Measurements from ENCODE around the gene SVBP. TPM values are rescaled to one million over a fixed set of nuclear protein-coding genes. Genes with fewer than 3 reads are reported as not detected.
"Not testable (repeated sequence)": the region's sequence is repeated elsewhere in the genome, so short reads cannot be mapped to it uniquely, and the experiment has no call there.

SVBP gene, protein sequence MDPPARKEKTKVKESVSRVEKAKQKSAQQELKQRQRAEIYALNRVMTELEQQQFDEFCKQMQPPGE
- 45.2 and 53.1 TPM in 2 replicates for polyA plus RNA-seq (2014; cell fraction: cytosol; rRNA removed)
- 17.9 and 33.6 TPM in 2 replicates for polyA plus RNA-seq (2014; cell fraction: nucleus; rRNA removed)

DNA sequence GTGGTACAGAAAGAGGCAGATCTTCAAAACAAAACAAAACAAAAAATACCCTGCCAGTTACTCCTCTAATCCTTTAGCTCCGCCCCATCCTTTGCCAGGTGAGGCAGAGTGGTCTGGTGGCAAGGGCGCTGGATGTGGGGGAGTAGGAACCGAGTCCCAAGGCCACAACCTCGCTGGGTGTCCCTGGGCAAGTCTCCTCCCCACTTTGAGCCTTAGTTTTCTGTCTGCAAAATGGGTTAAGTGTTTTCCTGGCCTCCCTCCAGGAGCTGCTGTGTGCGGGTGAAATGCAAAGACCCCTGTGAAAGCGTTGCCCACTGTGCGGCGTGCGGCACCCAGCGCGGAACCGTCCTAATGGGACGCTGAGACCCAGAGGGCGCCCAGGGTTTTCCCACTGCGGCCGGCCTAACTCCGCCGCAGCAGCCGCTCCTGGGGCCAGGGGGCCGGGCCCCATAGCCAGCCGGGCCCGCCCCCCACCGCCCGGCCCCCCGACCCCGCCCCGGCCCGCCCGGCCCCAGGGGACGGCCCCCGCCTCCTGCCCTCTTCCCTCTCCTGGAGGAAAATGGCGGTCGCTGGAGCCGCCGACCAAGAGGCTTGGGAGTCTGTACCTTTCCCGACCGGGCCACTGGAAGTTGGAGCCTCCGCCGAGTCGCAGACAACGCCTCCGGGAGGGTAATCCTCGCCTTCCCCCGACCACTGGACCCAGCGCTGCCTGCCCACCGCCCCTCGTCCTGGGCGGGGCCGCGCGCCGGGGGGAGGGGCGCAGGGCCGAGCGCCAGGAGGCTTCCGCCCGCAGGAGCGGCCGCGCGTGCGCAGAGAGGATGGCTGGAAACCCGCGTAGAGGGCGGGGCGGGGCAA, at the start of gene SVBP, which contains the start of gene ERMAP:
Gene SVBP (minus strand): TSS at position 813 of the 855 bp plus-strand sequence. CDS start 853 bp downstream, outside the sequence.
Gene ERMAP (plus strand): TSS at position 538 of the 855 bp plus-strand sequence. CDS start 13,327 bp downstream, outside the sequence.
- DNase-seq (ENCODE audit: low spot score): peak; percentile 84

DNA sequence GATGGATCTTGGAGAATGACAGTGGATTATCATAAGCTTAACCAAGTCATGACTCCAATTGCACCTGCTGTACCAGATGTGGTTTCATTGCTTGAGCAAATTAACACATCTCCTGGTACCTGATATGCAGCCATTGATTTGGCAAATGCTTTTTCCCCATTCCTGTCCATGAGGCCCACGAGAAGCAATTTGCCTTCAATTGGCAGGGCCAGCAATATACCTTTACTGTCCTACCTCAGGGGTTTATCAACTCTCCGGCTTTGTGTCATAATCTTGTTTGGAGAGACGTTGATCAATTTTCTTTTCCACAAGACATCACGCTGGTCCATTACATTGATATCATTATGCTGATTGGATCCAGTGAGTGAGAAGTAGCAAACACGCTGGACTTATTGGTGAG, 49.4 kb upstream of the SVBP start:
- DNase-seq (ENCODE audit: low spot score): no peak

DNA sequence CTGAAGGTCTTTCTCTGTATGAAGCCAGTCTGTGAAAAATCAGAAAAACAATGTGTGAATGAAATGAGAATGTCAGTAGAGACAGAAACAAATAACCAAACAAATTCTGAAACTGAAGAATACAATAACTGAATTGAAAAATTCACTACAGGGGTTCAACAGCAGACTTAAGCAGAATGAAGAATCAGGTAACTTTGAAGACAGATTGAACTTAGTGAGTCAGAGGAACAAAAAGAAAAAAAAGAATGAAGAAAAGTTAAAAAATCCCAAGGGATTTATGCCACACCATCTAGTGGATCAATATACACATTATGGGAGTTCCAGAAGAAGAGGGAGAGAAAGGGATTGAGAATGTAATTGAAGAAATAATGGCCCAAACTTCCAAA, 43.8 kb upstream of the SVBP start:
- no peak for DNase-seq (ENCODE audit: low spot score)

DNA sequence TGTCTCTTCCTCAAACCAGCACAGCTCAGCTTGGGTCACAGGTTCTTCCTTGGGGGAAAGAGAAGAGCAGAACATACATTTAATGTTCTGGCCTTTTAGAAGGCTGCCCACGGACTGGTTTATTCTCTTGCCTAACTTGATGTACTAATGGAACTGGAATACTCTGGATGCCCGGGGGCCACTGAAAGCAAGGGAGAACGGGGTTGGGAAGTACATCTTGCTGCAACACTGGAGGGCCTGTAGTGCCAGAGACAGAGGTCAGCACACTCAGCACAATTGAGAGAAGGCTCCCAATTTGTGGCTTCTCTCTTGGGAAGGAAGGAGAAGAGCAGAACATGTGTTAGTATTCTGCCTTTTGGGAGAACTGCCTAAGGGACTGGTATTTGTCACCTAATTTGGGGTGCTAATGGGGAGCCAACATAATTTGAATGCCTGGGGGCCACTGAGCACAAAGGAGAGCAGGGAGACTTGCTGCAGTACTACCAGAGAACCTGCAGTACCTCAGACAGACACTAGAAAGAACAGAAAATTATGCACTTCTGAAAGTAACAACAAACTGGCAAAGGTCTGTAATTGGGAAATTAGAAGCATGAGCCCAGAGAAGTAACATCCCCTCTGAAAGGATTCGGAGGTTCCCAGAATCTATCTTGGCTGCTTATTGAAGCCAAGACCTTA, 43.3 kb upstream of the SVBP start:
- DNase-seq (ENCODE audit: low spot score): no peak

DNA sequence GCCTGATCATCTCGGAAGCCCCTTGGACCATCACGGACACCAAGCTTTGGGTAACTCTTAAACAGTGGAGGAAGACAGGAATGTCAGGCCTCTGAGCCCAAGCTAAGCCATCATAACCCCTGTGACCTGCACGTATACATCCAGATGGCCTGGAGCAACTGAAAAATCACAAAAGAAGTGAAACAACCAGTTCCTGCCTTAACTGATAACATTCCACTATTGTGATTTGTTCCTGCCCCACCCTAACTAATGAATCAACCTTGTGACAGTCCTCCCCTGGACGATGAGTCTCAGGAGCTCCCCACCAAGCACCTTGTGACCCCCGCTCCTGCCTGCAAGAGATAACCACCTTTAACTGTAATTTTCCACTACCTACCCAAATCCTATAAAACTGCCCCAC, 42.2 kb upstream of the SVBP start:
- DNase-seq (ENCODE audit: low spot score): not testable (repeated sequence)

DNA sequence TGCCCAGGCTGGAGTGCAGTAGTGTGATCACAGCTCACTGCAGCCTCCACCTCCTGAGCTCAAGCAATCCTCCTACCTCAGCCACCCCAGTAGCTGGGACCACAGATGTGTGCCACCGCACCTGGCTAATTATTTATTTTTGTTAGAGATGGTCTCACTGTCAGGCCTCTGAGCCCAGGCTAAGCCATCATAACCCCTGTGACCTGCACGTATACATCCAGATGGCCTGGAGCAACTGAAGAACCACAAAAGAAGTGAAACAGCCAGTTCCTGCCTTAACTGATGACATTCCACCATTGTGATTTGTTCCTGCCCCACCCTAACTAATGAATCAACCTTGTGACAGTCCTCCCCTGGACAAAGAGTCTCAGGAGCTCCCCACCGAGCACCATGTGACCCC, 39.4 kb upstream of the SVBP start:
- not testable (repeated sequence) for DNase-seq (ENCODE audit: low spot score)

DNA sequence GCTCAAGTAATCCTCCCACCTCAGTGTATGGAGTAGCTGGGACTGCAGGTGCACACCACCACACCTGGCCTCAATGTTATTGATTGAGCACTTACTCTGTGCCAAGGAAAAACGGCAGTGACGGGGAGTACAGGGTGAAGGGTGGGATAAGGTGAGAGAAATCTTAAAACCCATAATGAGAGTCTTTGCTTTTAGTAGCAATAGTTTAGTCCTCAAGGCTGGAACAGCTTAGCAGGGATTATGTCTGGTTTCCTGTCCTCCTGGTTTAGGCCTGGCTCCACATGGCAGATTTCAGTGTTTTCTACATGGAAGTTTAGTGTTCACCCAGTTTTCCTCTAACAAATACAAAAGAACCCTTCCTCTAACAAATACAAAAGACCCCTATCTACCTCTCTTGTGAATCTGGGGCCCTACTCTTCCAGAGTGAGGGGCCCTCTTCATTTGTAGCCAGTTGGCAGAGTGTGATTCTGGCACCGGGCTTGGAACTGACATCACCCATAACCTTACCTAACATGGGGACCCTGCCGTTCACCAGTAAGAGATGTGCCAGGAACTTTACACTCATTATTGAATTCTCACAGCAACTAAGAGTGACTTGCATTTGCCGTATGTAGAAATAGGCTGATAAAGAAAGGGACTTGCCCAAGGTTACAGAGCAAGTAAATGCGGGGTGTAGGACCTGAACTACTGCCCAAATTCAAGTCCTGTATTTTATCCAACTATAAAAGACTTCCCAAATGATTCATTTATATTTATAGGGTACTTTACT, 36.1 kb upstream of the SVBP start:
- no peak for DNase-seq (ENCODE audit: low spot score)

DNA sequence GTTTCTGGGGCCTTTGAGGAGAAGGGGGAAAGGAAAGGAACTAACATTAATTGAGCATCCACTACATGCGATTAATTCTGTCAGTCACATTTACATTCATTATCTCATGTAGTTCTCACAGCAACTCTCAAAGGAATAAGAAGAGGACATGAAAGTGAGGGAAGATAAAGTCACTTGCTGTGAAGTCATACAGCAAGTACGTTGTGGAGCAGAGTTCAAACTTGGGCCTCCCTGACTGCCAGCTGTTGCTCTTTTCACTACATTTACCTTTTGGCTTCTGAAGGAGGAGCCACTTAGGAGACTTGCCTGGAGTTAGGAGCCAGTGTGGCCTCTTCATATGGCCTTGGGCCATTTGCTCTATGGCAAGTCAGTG, 35.4 kb upstream of the SVBP start:
- no peak for DNase-seq (ENCODE audit: low spot score)

DNA sequence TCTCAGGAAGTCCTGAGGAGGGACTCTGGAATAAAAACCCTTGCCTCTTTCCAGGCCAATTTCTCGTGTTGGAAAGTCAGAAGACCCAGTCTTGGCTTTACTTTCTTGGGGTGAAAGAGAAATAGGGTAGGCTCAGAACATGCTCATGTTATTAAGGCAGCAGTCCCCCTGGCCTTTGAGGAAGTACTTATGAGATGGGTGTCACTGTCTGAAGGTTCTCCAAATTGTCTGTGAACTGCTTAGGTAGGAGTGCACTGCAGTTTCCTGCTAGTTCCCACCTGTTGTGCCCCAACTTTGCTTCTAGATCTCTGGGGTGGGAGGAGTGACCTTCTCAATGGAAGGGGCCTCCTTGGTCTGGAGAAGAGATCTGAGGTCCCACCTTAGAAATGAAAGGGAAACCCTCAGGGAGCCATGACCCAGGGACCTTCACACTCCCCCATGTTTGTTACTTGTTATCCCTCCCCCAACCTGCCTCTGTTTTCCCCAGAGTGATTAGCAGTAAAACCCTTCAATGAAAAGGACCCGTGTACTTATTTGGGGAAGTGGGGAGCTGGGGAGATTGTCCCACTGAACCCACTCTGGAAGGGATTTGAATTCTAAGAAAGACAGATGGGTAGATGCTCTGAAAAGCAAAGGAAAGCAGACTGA, 34.9 kb upstream of the SVBP start:
- no peak for DNase-seq (ENCODE audit: low spot score)

DNA sequence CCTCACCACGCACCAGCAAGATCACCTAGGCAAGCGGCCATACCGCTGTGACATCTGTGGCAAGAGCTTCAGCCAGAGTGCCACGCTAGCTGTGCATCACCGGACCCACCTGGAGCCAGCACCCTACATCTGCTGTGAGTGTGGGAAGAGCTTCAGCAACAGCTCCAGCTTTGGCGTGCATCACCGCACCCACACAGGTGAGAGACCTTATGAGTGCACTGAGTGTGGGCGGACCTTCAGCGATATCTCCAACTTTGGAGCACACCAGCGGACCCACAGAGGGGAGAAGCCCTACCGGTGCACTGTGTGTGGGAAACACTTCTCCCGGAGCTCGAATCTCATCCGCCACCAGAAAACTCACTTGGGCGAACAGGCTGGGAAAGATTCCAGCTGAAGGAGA, 34.2 kb upstream of the SVBP start:
- no peak for DNase-seq (ENCODE audit: low spot score)

DNA sequence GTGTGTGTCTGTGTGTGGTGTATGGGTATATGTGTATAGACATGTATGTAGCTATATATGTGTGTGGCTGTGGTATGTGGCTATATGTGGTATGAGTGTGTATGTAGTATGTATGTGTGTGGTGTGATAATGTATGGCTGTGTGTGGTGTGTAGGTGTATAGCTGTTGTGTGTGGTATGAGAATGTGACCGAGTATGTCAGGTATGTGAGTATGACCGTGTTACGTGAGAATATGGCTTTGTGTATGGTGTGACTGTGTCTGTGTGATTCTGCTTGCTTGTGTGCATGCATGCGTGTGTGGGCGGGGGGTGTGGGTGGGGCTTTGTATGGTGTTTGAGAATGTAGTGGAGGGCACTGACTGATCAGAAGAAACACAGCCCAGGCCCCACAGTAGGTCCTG, 32.7 kb upstream of the SVBP start:
- DNase-seq (ENCODE audit: low spot score): no peak

DNA sequence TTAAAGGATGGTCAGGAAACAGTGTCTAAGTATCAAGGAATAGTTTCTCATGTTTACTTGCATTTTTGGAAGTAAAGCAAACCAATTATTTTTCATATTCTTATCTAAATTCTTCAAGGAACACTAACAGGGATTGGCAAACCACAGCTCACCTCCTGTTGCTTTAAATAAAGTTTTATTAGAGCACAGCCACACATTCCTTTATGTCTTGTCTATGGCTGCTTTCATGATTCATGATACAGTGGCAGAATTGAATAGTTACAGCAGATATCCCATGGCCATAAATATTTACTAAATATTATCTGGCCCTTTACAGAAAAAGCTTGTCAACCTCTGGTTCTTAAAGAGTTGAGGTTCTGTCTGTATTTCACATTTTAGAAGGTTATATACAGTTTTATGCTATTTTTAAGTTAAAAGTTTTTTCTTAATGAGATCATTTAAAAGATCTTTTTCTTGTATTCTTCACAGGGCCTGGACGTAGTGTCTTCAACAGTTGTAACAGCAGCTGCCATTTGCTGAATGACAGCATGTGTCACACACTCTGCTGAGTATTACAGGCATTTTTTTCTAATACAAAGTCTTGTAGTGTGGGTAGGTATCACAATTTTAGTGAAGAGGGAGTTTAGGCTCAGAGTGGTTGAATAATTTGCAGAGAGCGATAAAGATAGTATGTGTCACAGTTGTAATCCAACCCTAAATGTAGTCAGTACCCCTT, 31.8 kb upstream of the SVBP start:
- DNase-seq (ENCODE audit: low spot score): no peak

DNA sequence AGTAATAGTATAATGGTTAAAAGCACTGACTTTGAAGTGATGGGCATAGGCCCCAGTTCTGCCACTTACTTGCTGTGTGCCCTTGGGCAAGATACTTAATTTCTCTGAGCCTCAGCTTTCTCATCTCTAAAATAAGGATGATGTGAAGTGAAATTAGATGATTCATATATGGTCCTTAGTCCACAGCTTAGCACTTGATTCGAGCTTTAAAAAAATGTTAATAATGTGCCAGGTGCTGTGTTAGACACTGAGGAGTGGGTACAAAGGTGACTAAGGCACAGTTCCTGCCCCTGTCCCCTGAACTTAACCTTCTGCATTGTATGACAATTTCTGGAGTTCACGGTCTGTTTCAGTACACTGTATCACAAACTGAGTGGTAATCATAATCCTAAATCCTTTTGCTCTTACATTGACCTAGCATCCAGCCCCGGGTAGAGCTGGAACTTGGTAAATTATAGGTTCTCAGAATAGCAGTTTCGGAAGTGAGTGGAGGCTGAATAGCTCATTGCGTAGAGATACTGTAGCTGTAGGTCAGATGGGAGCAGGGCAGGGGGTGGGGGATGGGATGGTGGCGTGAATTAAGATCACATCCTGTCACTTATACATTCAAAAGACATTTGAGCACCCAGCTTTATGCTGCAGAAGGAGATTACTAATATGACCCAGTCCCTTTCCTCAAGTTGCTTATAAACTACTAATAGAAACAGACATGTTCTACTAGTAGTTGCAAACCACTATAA, 30.7 kb upstream of the SVBP start:
- DNase-seq (ENCODE audit: low spot score): no peak

DNA sequence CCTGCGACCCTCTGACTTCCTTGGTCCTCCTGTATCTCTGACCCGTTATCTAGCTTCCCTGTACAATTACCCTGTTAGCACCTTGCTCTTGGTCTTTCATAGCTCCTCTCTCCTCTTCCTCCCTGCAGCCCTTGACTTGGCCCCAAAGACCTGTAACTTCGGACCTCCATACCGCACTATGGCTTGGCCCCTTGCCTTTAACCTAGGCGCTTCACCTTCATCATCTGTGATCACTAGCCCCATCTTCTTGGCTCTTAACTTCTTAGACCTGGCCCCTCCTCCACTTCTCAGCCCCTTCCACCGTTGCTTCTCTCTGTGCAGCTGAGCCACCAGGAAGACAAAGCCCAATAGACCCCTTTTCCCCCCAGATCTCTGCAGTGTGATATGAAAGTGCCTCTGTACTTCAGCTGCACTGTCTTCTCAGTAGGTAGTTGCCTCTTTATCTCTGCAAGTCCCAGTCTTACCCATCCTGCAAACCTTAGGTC, 30.0 kb upstream of the SVBP start:
- no peak for DNase-seq (ENCODE audit: low spot score)

DNA sequence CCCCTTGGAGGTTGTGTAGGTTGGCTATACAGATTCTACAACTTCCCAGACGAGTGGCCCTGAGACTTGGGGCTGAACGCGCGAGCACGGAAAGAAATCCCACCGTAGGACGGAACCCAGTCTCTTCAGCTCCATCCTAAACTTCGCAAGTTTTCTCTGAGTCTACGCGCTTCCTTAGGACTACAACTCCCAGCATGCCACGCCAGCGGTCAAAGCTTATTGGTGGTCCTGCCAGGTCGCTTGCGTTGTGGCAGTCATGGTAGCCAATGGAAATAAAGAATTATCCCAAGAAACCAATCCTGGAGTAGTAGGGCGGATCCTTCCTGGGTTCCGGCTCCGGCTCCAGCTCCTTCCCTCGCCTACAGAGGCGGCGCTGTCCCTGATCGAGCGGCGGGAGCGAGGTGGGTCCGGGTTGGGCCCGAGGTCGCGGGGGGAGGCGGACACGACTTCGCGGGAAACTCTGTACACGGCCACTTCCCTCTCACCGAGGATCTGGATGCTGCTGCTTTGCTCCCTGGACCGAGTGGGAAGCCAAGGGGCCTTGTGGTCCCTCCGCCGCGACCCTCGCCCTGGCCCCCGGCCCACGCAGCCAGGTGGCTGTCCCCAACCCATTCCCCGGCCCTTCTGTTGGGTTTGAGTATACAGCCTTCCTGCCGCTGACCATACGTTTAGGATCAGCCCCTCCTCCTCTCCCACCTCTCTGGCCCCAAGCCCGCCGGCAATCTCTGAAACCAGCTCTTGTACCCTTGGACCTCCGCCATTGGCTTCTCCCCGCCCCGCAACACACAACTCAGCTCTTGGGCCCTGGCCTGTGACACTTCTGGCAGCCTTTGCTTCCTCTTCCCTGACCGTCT, 29.3 kb upstream of the SVBP start, which contains the start of gene ZNF691:
Gene ZNF691 (plus strand): TSS at position 357 of the 854 bp plus-strand sequence. CDS start 3,046 bp downstream, outside the sequence.
- peak; percentile 94 for DNase-seq (ENCODE audit: low spot score)

DNA sequence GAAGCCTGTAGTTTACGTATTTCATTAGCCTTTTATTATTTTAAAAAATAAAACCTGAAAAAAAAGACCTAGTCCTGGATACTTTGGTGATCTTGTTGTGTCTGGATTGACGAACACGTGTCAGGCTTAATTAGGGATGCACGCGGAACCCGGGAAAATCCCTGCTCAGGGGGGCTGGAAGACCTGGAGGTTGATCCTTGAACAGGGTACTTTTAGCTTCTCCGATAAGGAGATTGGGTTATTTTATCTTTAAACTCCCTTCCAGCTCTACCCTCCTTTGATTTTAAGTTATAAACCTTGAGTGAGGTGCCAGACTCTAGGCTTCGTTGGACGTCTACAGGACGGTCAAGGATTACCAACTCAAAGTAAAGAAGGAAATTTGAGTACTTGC, 28.7 kb upstream of the SVBP start:
- no peak for DNase-seq (ENCODE audit: low spot score)

DNA sequence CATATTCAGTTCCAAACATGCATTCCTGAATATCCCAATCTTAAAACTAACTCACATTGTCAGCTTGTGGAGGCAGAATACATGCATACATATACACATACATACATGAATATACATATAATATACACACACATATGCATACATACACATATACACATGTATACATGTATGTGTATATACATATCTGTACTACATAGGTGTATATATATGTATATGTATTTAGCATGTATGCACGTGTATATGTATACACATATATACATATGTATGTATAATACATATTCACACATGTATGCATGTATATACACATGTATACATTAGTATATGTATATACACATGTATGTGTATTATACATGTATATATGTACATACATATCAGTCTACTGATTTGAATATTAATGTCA, 28.0 kb upstream of the SVBP start:
- DNase-seq (ENCODE audit: low spot score): no peak

DNA sequence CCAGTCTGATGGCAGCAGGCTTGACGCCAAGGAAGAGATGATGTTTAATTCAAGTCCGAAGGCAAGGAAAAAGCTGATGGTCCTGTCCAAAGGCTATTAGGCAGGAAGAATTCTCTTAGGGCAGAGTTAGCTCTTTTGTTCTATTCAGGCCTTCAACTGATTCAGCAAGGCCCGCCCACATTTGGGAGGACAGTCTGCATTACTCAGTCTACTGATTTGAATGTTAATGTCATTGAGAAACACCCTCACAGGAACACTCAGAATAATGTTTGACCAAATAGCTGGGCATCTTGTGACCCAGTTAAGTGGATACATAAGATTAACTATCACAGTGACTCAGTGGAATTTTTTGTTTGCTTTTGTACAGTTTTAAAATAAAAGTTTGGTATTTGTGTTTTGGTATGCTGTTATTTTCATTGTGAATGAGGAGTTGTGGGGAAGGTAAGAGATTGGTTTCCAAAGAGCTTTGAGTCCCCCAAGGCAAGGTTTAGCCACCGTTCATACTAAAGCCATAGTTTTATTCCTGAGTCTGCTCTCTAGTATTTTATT, 27.5 kb upstream of the SVBP start:
- no peak for DNase-seq (ENCODE audit: low spot score)
